Osteocyte (in vitro differentiated cells): Measurements from ENCODE around the gene FUT8. TPM values are rescaled to one million over a fixed set of nuclear protein-coding genes. Genes with fewer than 3 reads are reported as not detected.

Experiments
- DNase-seq: peaks from one replicate; pipeline ENCODE4 v3.0.0; 2021; ENCODE audit warnings: mixed read lengths; ENCODE audit not compliant: unreplicated experiment; ENCODE audit errors: extremely low spot score
- H3K27ac Mint-ChIP-seq: one replicate; pipeline ENCODE4 v1.8.0; 2021; ENCODE audit warnings: mild to moderate bottlenecking, mixed read lengths; ENCODE audit not compliant: unreplicated experiment
- H3K27me3 Mint-ChIP-seq: one replicate; pipeline ENCODE4 v1.8.0; 2021; ENCODE audit warnings: mixed read lengths; ENCODE audit not compliant: unreplicated experiment
- H3K36me3 Mint-ChIP-seq: one replicate; pipeline ENCODE4 v1.8.0; 2021; ENCODE audit warnings: mixed read lengths; ENCODE audit not compliant: unreplicated experiment
- H3K4me1 Mint-ChIP-seq: one replicate; pipeline ENCODE4 v1.8.0; 2021; ENCODE audit warnings: mixed read lengths; ENCODE audit not compliant: unreplicated experiment
- H3K4me3 Mint-ChIP-seq: one replicate; pipeline ENCODE4 v1.8.0; 2021; ENCODE audit warnings: mild to moderate bottlenecking, moderate library complexity, mixed read lengths; ENCODE audit not compliant: unreplicated experiment
- H3K9me3 Mint-ChIP-seq: one replicate; pipeline ENCODE4 v1.8.0; 2021; ENCODE audit warnings: mixed read lengths; ENCODE audit not compliant: unreplicated experiment
- CTCF ChIP-seq: fragments of 200-600 bp; sonication (generic); IDR thresholded peaks from 2 replicates; pipeline ENCODE4 v1.5.0; 2021; ENCODE audit warnings: antibody characterized with exemption, mild to moderate bottlenecking, moderate library complexity
- total RNA-seq: library from RNA; stranded (reverse); gene quantifications from 2 replicates; pipeline ENCODE4 v1.2.1, GENCODE V29; 2021

Gene FUT8
- total RNA-seq, 1 donor from 2014 or later, result 35.5 TPM

GRCh38 chr14:65449647-65450046, 37.1 kb downstream of the FUT8 start:
- H3K4me1 Mint-ChIP-seq, result peaks cover 12% of the 10 kb centered on the region
- no peak for TF ChIP-seq CTCF
- DNase-seq, result no peak
- no peaks in the 10 kb centered on the region for H3K9me3 Mint-ChIP-seq
- no peaks in the 10 kb centered on the region for H3K27me3 Mint-ChIP-seq
- no peaks in the 10 kb centered on the region for H3K36me3 Mint-ChIP-seq
- no peak overlapping the region for H3K27ac Mint-ChIP-seq
- H3K4me3 Mint-ChIP-seq, result no peak overlapping the region

- DNase-seq, result no peak
- no peak for TF ChIP-seq CTCF
- H3K27ac Mint-ChIP-seq, result no peak overlapping the region
Observed at GRCh38 chr14:65453807-65454480, 41.4 kb downstream of the FUT8 start.

GRCh38 chr14:65456247-65456646, 43.7 kb downstream of the FUT8 start:
- TF ChIP-seq CTCF, result no peak
- Mint-ChIP-seq H3K36me3 (peaks cover 10% of the 10 kb centered on the region), H3K27ac (no peak overlapping the region), H3K9me3 (peaks cover 4% of the 10 kb centered on the region), H3K4me3 (no peak overlapping the region), H3K4me1 (no peaks in the 10 kb centered on the region), H3K27me3 (no peaks in the 10 kb centered on the region)
- DNase-seq, result no peak

More at GRCh38 chr14:65453807-65454480, 41.4 kb downstream of the FUT8 start:
- Mint-ChIP-seq H3K36me3 (peaks cover 6% of the 10 kb centered on the region), H3K9me3 (peaks cover 4% of the 10 kb centered on the region), H3K4me3 (no peak overlapping the region), H3K4me1 (no peaks in the 10 kb centered on the region), H3K27me3 (no peaks in the 10 kb centered on the region)

- H3K4me1 Mint-ChIP-seq, result peaks cover 19% of the 10 kb centered on the region
- no peak for TF ChIP-seq CTCF
- H3K4me3 Mint-ChIP-seq, result no peak overlapping the region
- H3K27ac Mint-ChIP-seq, result peak overlapping the region; percentile 51
- no peaks in the 10 kb centered on the region for H3K27me3 Mint-ChIP-seq
- peaks cover 10% of the 10 kb centered on the region for H3K36me3 Mint-ChIP-seq
- no peak for DNase-seq
- no peaks in the 10 kb centered on the region for H3K9me3 Mint-ChIP-seq
Observed at GRCh38 chr14:65461730-65462129, 49.2 kb downstream of the FUT8 start.

- H3K4me1 Mint-ChIP-seq, result peaks cover 19% of the 10 kb centered on the region
- H3K4me3 Mint-ChIP-seq, result no peak overlapping the region
- no peaks in the 10 kb centered on the region for H3K9me3 Mint-ChIP-seq
- no peak for TF ChIP-seq CTCF
- H3K36me3 Mint-ChIP-seq, result peaks cover 7% of the 10 kb centered on the region
- no peaks in the 10 kb centered on the region for H3K27me3 Mint-ChIP-seq
- peak overlapping the region; percentile 51 for H3K27ac Mint-ChIP-seq
- DNase-seq, result no peak
Observed at GRCh38 chr14:65462411-65462810, 49.9 kb downstream of the FUT8 start.
